HepG2 (cell line): ENCODE measurements around the gene MUTYH. TPM values are rescaled to one million over a fixed set of nuclear protein-coding genes. Genes with fewer than 3 reads are reported as not detected.
A peak's percentile ranks its signal among the peaks of the same experiment; 100 is the strongest.

Experiments used
- BCL6 ChIP-seq: IDR thresholded peaks from 2 replicates; pipeline ENCODE4 v1.6.1; 2016; ENCODE audit warnings: missing genetic modification reagents, missing compliant biosample characterization
- CREB1 ChIP-seq, 2 experiments: fragments of 450-650 bp in 1 of 2; IDR thresholded peaks; 2 replicates each; pipeline ENCODE4 v1.6.1; 2016 to 2017; ENCODE audit warnings: control low read depth in 1 of 2, mild to moderate bottlenecking in 1 of 2, missing compliant biosample characterization in 1 of 2, missing genetic modification characterization in 1 of 2
- GATAD1 ChIP-seq: IDR thresholded peaks from 2 replicates; pipeline ENCODE4 v1.6.1; 2016; ENCODE audit warnings: missing genetic modification reagents, missing compliant biosample characterization
- GMEB2 ChIP-seq: IDR thresholded peaks from 2 replicates; pipeline ENCODE4 v1.6.1; 2016; ENCODE audit warnings: missing biosample characterization, missing genetic modification reagents, low read depth
- KAT8 ChIP-seq: IDR thresholded peaks from 2 replicates; pipeline ENCODE4 v1.6.1; 2016; ENCODE audit warnings: missing genetic modification reagents, missing compliant biosample characterization
- MED1 ChIP-seq: sonication (generic); formaldehyde crosslinking; IDR thresholded peaks from 2 replicates; pipeline ENCODE4 v1.4.0; 2020; ENCODE audit warnings: missing genetic modification reagents
- PAWR ChIP-seq: sonication (generic); formaldehyde crosslinking; IDR thresholded peaks from 2 replicates; pipeline ENCODE4 v1.4.0; 2020; ENCODE audit warnings: missing genetic modification reagents, mild to moderate bottlenecking, borderline replicate concordance
- PBX2 ChIP-seq: IDR thresholded peaks from 2 replicates; pipeline ENCODE4 v1.6.1; 2016; ENCODE audit warnings: control low read depth
- SALL1 ChIP-seq: sonication (generic); formaldehyde crosslinking; IDR thresholded peaks from 2 replicates; pipeline ENCODE4 v1.8.0; 2022; ENCODE audit warnings: mild to moderate bottlenecking, missing genetic modification reagents
- TFE3 ChIP-seq: IDR thresholded peaks from 2 replicates; pipeline ENCODE4 v1.6.1; 2016
- TOE1 ChIP-seq: sonication (generic); formaldehyde crosslinking; IDR thresholded peaks from 2 replicates; pipeline ENCODE4 v1.4.0; 2020; ENCODE audit warnings: mild to moderate bottlenecking, missing genetic modification reagents
- ZBTB4 ChIP-seq: sonication (generic); formaldehyde crosslinking; IDR thresholded peaks from 2 replicates; pipeline ENCODE4 v1.4.0; 2020; ENCODE audit warnings: missing genetic modification reagents, mild to moderate bottlenecking, borderline replicate concordance
- ZBTB42 ChIP-seq: sonication (generic); formaldehyde crosslinking; IDR thresholded peaks from 2 replicates; pipeline ENCODE4 v1.5.0; 2020; ENCODE audit warnings: mild to moderate bottlenecking, missing genetic modification reagents
- ZFP37 ChIP-seq: sonication (generic); formaldehyde crosslinking; IDR thresholded peaks from 2 replicates; pipeline ENCODE4 v1.4.0; 2020; ENCODE audit warnings: missing genetic modification reagents, borderline replicate concordance
- ZNF160 ChIP-seq: sonication (generic); formaldehyde crosslinking; IDR thresholded peaks from 2 replicates; pipeline ENCODE4 v1.8.0; 2022; ENCODE audit warnings: mild to moderate bottlenecking, inconsistent platforms, missing genetic modification reagents
- ZNF484 ChIP-seq: sonication (generic); formaldehyde crosslinking; IDR thresholded peaks from 2 replicates; pipeline ENCODE4 v1.5.1; 2020; ENCODE audit warnings: mild to moderate bottlenecking, low read depth, missing genetic modification reagents, borderline replicate concordance
- ZSCAN5A ChIP-seq: sonication (generic); formaldehyde crosslinking; IDR thresholded peaks from 2 replicates; pipeline ENCODE4 v1.8.0; 2022; ENCODE audit warnings: mild to moderate bottlenecking, missing genetic modification reagents, borderline replicate concordance
- polyA plus RNA-seq, 8 experiments: library from polyadenylated mRNA; depleted of rRNA in 3 of 8; stranded (reverse) in 7 of 8; unstranded in 1 of 8; fragments of >200 nt; fragmentation: Illumina TruSeq in 4 of 8; extraction: Trizol in 4 of 8; gene quantifications; 2 replicates each; pipeline versions ENCODE4 v1.2.1 to v1.2.3, GENCODE V29; 2011 to 2016; ENCODE audit warnings: low read depth in 4 of 8, missing spikeins in 1 of 8, mixed read lengths in 1 of 8; ENCODE audit not compliant: insufficient read depth in 1 of 8
- total RNA-seq, 5 experiments: library from RNA; depleted of rRNA; stranded (reverse); fragments of >200 nt; fragmentation: Illumina TruSeq; extraction: Trizol; gene quantifications; 2 replicates each; pipeline ENCODE4 v1.2.3, GENCODE V29; 2016; ENCODE audit warnings: low read depth in 1 of 5

The MUTYH gene
- total and polyA plus RNA-seq, 2 of the 13 experiments (the other 11 are each of a cell fraction or from before 2014, with no cell fraction given) = 16.3 to 17.1 TPM

- TF ChIP-seq PBX2 (no peak), GATAD1 (CRISPR knock-in tag) (peak; percentile 76), ZNF160 (CRISPR knock-in tag) (no peak), CREB1 (IDR thresholded peaks at IDR 0.05) (peak; percentile 33; the same call in 1 of the 2 replicates), CREB1 (CRISPR knock-in tag; IDR thresholded peaks at IDR 0.05) (peak; percentile 29), BCL6 (CRISPR knock-in tag) (peak; percentile 76), TFE3 (peak; percentile 38; the same call in 1 of the 2 replicates), ZNF484 (CRISPR knock-in tag) (no peak), ZSCAN5A (CRISPR knock-in tag) (peak; percentile 50; the same call in 1 of the 2 replicates), GMEB2 (CRISPR knock-in tag) (no peak), ZBTB42 (CRISPR knock-in tag) (no peak), MED1 (CRISPR knock-in tag) (peak; percentile 70; the same call in 1 of the 2 replicates), TOE1 (CRISPR knock-in tag) (no peak), SALL1 (CRISPR knock-in tag) (peak; percentile 86), KAT8 (peak; percentile 90), PAWR (CRISPR knock-in tag) (no peak), ZBTB4 (CRISPR knock-in tag) (0 out of 2 replicates have a peak, but pooled peaks have one; percentile 31), ZFP37 (CRISPR knock-in tag) (peak; percentile 20; the same call in 1 of the 2 replicates)
Observed at GRCh38 chr1:45303520-45304310, 36.5 kb downstream of the MUTYH start (continued).
